Raji (cell line): ENCODE measurements around the gene OR5K2.
A peak's percentile ranks its signal among the peaks of the same experiment; 100 is the strongest.

ENCODE experiments used
- POLR2A ChIP-seq: IDR thresholded peaks from 2 replicates; pipeline ENCODE4 v1.6.1; 2011; ENCODE audit warnings: low read depth, low read length, control low read depth; ENCODE audit not compliant: insufficient read depth

OR5K2 gene

GRCh38 chr3:98514948-98515347, 17.5 kb downstream of the OR5K2 start:
- TF ChIP-seq POLR2A = no peak

- no peak for TF ChIP-seq POLR2A
Measured at GRCh38 chr3:98518816-98519215, 21.3 kb downstream of the OR5K2 start.

DNA sequence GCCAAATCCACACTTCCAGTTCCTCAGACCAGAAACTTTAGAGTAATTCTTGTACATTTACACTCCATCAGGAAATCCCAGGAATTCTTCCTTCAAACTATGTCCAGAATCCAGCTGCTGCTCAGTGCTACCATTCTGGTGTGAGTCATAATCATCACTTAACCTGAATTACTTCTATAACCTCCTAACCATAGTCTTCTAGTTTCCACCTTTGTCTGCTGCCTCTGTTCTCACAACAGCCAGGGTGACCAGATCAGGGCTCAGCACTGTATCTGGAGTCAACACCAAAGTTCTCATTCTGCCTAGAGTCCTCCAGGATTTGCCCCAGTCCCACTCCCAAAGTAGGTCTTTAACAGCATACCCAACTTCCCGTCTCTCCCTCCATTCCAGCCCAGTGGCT, 21.9 kb downstream of the OR5K2 start:
- no peak for TF ChIP-seq POLR2A

DNA sequence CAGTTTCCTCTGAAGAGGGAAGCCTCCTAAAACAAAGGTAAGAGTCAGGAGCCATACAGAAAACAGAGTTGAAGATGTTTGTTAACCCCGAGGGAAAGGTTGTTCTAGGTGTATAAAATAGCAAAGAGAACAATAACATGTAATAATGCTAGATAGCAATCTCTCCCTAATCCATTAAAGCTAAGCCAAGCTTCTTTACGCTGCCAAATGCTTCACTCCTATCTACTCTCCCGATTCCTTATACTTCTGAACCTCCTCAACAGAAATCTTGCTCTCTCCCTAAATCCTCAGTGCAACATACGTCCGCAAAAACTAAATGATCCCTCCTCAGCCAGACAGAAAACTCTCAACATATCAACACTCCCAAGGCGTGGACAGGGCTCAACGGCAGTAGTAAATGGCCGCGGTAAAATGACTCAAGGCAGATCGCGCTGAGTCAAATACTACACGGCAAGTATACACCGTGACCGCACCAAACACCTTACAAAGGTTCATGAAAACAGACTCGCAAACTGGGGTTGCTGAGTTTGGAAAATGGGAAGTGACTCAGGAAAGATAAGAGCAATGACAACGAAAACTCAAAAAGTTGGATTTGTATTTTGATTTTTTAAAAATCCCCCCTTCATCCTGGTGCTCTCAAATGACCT, 24.5 kb downstream of the OR5K2 start:
- no peak for TF ChIP-seq POLR2A

DNA sequence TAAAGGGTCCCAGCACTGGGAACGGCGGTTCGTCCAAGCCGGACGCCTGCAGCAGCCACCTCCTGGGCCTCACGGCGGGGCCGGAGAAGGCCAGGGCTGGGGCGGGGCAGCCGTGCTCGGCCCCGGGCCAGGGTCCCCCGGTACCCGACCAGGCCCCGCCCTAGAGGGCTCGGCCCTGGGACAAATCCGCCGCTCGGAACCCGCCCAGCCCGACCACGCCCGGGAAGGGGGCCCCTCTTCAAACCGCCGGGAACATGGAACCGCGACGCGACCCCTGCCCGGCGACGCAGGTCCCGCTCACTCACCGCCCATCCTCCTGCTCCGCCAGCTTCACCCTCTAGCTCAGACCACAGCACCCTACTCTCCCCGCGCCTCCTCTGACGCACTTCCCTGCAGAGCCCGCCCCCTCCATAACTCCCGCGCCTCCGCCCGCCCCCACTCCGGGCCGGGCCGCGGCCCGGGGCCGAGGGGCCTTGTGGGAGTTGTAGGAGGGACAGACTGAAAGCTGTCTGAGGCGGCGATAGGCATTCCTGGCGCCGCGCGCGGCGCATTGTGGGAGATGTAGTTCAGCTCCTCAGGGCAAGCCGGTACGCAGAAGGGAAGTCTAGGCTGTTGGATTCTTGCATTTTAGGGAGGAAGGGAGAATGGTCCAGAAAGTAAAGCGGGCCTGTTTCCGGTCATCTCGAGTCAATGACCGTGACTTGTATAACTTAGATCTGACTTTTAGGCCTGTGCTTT, 25.2 kb downstream of the OR5K2 start, which contains the start of gene CLDND1:
Gene CLDND1, minus strand, starts transcription at position 359 of the 738 bp plus-strand sequence. CDS start 1,478 bp downstream, outside the sequence.
- TF ChIP-seq POLR2A = peak; percentile 87

DNA sequence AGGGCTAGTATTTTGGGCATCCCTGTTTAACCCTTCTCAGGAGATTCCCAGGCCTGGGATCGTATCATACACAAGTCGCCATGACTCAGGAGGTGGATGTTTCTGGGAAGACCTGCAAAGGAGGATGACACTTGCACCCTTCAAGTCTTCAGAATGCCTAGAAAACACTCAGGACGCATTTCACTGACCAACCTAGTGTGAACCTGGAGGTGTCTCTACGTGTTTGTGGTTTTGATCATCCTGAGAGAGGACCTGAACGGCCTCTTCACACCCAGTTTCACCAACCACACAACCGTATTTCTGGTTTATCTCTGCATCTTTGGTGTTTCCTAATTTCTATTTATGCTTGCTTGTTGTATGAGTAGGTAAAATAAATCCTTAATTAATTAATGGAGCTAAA, 28.0 kb downstream of the OR5K2 start:
- no peak for TF ChIP-seq POLR2A

DNA sequence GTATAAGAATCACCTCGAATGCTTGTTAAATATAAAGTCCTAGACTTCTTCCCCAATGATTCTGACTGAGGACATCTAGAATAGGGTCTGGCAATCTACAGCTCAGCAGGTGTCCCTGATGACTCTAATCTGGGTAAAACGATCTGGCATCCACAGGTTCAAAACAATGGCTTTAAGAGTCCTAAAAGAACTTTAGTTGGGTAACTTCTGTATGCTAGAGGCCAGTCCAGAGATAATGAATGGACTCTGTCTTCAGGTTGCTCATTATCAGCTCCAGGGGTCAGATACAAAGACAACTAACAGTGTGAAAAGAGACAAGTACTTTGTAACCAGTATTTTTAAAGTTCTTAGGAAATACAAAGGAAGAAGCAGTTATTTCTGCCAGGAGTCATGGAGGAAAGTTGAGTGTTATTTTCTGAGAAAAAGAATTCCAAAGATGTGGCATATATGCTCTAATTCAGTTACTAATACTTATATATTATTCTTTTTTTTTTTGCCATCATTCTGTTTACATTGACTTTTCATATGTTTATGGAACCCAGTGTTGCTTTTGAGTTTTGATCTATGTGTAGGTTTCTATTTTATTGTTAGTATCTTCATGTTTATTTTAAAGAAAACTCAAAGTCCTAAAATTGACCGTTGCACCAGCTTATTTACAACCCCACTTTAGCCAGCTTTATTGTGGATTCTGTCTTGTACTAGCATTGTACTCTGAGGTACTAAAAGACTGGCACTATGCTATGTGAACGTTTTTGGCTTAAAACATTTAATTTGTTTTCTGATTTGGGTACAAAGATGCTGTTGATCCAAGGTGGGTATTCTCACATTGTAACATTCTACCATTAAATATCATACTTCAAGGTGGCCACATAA, 31.2 kb downstream of the OR5K2 start:
- no peak for TF ChIP-seq POLR2A

DNA sequence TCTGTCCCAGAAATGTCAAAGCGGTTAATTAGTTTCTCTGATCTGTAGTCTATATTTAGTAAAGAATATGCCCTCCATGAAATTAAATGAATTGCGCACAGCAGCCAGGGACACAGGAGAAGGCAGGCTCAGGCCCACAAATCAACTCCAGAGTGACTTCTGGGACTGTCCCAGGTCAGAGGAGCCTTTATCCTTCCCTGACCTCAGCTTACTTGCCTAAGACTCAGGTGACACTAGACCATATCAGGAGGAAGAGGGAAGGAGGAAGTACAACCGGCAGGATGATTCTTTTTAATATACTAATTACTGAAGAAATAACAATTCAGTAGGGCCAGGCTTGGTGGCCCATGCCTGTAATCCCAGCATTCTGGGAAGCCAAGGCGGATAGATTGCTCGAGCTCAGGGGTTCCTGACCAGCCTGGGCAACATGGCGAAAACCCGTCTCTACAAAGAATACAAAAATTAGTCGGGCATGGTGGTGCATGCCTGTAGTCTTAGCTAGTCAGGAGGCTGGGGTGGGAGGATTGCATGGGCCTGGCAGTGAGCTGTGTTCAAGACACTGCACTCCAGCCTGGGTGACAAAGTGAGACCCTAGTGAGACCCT, 32.5 kb downstream of the OR5K2 start:
- no peak for TF ChIP-seq POLR2A

DNA sequence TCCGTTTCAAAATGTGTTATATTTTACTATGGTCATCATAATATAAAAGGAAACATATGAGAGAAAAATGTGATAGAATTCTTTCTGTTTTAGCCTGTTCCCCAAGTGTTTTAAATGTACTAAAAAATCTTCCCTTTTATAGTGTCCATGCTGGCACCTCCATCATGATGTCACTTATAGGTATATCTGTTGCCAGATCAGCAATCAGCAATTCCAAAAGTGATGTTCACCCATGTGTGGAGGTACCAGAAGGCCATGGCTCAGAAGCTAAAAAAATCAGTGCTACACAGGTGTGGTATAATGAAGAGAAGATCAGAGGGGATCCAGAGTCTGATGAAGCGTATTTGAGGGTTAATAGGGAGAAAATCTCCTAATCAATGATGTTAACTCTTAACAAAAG, 33.2 kb downstream of the OR5K2 start:
- no peak for TF ChIP-seq POLR2A

- no peak for TF ChIP-seq POLR2A
Measured at GRCh38 chr3:98531622-98532274, 34.3 kb downstream of the OR5K2 start, which contains the start of gene GPR15. GPR15 (plus strand) TSS chr3:98531978; CDS start chr3:98532034, 56 bp downstream.

GRCh38 chr3:98532275-98532637, 34.8 kb downstream of the OR5K2 start:
- no peak for TF ChIP-seq POLR2A

DNA sequence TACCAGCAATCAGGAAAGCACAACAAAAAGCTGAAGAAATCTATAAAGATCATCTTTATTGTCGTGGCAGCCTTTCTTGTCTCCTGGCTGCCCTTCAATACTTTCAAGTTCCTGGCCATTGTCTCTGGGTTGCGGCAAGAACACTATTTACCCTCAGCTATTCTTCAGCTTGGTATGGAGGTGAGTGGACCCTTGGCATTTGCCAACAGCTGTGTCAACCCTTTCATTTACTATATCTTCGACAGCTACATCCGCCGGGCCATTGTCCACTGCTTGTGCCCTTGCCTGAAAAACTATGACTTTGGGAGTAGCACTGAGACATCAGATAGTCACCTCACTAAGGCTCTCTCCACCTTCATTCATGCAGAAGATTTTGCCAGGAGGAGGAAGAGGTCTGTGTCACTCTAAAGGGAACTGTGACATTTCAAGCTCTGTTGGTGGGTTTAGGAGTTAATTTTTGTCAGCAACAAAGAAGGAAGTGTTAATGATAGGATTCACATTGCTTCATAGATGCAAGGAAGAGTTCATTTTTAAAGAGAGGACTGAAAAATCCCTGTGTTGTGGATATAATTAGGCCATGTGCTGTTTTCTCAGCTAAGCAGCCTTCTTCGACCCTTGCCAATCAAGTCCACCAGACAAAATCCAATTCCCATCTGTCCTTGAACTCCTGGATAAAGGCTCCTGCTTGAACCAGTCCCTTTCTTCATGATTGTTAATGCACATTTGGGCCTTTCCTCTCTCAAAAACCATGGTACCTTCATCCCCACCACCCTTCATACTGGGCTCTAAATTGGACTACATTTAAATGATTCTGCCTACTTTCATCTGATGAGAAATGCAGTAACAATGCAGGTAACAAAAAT, 35.5 kb downstream of the OR5K2 start:
- no peak for TF ChIP-seq POLR2A

GRCh38 chr3:98534168-98534567, 36.7 kb downstream of the OR5K2 start:
- no peak for TF ChIP-seq POLR2A

GRCh38 chr3:98534734-98535133, 37.3 kb downstream of the OR5K2 start:
- TF ChIP-seq POLR2A = no peak
